RWPE2 (cell line): ENCODE data around the gene PDE8B.

Source experiments
- ATAC-seq: fragments of 200-7000 bp; cut with Tn5 transposase; 3 replicates; pipeline ENCODE4 v1.9.1; 2021; ENCODE audit warnings: low read depth
- DNase-seq: peaks from one replicate; pipeline ENCODE4 v3.0.0-alpha.2; 2020; ENCODE audit warnings: low spot score
- H3K27ac ChIP-seq: fragments of 450-650 bp; 2 replicates; pipeline ENCODE4 v1.5.1; 2017; ENCODE audit warnings: mild to moderate bottlenecking; ENCODE audit not compliant: poor library complexity, severe bottlenecking
- H3K27me3 ChIP-seq: fragments of 250-450 bp; sonication (Bioruptor Pico); 2 replicates; pipeline ENCODE4 v1.5.1; 2021; ENCODE audit warnings: mild to moderate bottlenecking, moderate library complexity; ENCODE audit not compliant: insufficient read depth, poor library complexity, severe bottlenecking
- H3K36me3 ChIP-seq: fragments of 250-450 bp; sonication (Bioruptor Pico); 2 replicates; pipeline ENCODE4 v1.5.1; 2020; ENCODE audit warnings: low read depth, mild to moderate bottlenecking, moderate library complexity
- H3K4me1 ChIP-seq: fragments of 250-450 bp; sonication (Bioruptor Pico); 2 replicates; pipeline ENCODE4 v1.5.1; 2021; ENCODE audit warnings: mild to moderate bottlenecking, moderate library complexity; ENCODE audit not compliant: insufficient read depth, poor library complexity, severe bottlenecking
- H3K4me3 ChIP-seq: fragments of 250-450 bp; sonication (Bioruptor Pico); 2 replicates; pipeline ENCODE4 v1.5.1; 2021; ENCODE audit warnings: mild to moderate bottlenecking, moderate library complexity; ENCODE audit not compliant: severe bottlenecking
- H3K9me3 ChIP-seq: fragments of 250-450 bp; sonication (Bioruptor Pico); 2 replicates; pipeline ENCODE4 v1.5.1; 2021; ENCODE audit warnings: mild to moderate bottlenecking, moderate library complexity; ENCODE audit not compliant: severe bottlenecking
- CTCF ChIP-seq: fragments of 450-650 bp; IDR thresholded peaks from one replicate; pipeline ENCODE4 v1.5.1; 2017; ENCODE audit warnings: mild to moderate bottlenecking, moderate library complexity; ENCODE audit not compliant: poor library complexity, severe bottlenecking

PDE8B gene

GRCh38 chr5:77402796-77403195 lies 192.3 kb downstream of the PDE8B start:
- Histone ChIP-seq H3K4me3 (no peak overlapping the region), H3K4me1 (no peaks in the 10 kb centered on the region), H3K27ac (no peak overlapping the region), H3K9me3 (no peaks in the 10 kb centered on the region), H3K27me3 (no peaks in the 10 kb centered on the region), H3K36me3 (no peaks in the 10 kb centered on the region)
- DNase-seq (no peak), ATAC-seq (no peak)
- TF ChIP-seq CTCF, result no peak

- Histone ChIP-seq H3K27ac (no peak overlapping the region), H3K27me3 (no peaks in the 10 kb centered on the region), H3K4me1 (no peaks in the 10 kb centered on the region), H3K9me3 (no peaks in the 10 kb centered on the region), H3K36me3 (no peaks in the 10 kb centered on the region), H3K4me3 (no peak overlapping the region)
- no peak for TF ChIP-seq CTCF
- ATAC-seq, result no peak
- DNase-seq, result no peak
Measured at GRCh38 chr5:77407152-77407551, 196.7 kb downstream of the PDE8B start.

DNA sequence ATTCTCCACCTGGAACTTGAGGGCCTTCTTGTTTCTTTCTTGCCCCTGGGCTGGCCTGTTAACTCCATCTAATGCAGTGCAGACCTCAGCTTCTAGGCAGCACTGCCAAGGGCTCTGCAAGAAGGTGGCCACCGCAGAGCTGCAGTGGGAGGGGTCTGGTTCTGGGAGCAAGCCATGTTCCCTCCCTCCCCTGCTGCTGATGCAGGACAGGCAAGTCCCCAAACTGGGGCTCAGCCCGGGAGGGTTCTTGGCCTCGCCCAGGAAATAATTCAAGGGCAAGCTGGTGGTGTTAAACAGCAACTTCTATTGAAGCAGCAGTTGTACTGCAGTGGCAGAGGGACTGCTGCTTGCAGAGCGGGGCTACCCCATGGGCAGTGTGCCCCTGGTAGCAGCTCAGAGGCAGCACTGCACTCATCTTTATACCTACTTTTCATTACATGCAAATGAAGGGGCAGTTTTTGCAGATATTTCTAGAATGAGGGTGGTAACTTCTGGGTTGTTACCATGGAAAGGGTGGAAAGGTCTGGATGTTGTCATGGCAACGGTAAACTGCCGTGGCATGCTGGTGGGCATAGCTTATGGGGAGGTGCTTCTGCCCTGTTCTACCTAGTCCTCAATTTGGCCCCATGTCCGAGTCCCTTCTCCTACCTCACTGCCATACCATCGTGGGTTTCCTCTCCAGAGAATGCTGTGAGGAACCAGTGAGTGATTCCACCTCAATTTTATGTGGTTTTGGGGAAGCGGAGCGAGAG lies 199.6 kb downstream of the PDE8B start:
- no peaks in the 10 kb centered on the region for H3K9me3 ChIP-seq
- H3K36me3 ChIP-seq, result no peaks in the 10 kb centered on the region
- TF ChIP-seq CTCF, result no peak
- H3K27me3 ChIP-seq, result no peaks in the 10 kb centered on the region
- DNase-seq, result no peak
- no peak overlapping the region for H3K27ac ChIP-seq
- ATAC-seq, result no peak
- no peaks in the 10 kb centered on the region for H3K4me1 ChIP-seq
- H3K4me3 ChIP-seq, result no peak overlapping the region

DNA sequence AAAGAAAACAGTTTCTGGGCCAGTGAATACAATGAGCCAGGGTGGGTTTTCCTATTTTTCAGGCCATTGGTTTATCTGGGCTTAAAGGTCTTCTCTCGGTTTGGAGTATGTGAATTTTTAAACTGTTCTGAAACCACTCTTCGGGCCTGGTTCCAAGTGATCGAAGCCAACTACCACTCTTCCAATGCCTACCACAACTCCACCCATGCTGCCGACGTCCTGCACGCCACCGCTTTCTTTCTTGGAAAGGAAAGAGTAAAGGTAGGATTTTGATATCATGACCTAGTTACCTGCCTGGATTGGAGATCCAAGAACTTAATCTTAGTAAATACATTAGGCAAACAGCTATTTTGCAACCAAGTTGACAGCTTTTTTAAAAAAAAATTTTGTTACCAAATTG lies 202.6 kb downstream of the PDE8B start:
- Histone ChIP-seq H3K9me3 (no peaks in the 10 kb centered on the region), H3K36me3 (no peaks in the 10 kb centered on the region), H3K4me1 (peaks cover under 1% of the 10 kb centered on the region), H3K27ac (no peak overlapping the region), H3K4me3 (no peak overlapping the region), H3K27me3 (no peaks in the 10 kb centered on the region)
- no peak for TF ChIP-seq CTCF
- DNase-seq, result no peak
- no peak for ATAC-seq

GRCh38 chr5:77418162-77418561 lies 207.7 kb downstream of the PDE8B start:
- Histone ChIP-seq H3K4me1 (peaks cover 8% of the 10 kb centered on the region), H3K27ac (peak overlapping the region; percentile 22)

More at GRCh38 chr5:77418162-77418561, 207.7 kb downstream of the PDE8B start:
- Histone ChIP-seq H3K4me3 (no peak overlapping the region), H3K9me3 (no peaks in the 10 kb centered on the region), H3K36me3 (no peaks in the 10 kb centered on the region), H3K27me3 (no peaks in the 10 kb centered on the region)
- no peak for TF ChIP-seq CTCF
- no peak for ATAC-seq
- no peak for DNase-seq
